ENCODE data around the gene AFF3.

The AFF3 gene

DNA sequence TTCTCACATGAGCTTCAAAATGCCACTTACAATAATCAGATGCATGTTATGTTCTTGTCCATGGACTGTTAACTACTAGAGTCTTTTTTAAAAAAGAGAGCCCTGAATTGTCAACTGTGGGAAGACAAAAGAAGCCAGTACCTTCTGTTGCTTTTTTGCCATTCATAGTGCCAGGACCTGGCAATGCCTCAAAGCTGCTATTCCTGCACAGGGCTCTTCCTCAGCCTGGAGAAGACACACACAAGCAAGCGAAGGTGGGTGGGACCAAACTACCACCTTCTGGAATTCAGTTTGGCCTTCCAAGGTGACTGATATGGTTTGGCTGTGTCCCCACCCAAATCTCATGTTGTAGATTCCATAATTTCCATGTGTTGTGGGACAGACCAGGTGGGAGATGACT, 160.6 kb downstream of the AFF3 start:
- TF ChIP-seq FOXP2 (optimal IDR thresholded peaks at IDR 0.05; ENCODE audit: borderline replicate concordance, extremely low read depth, extremely low read length, insufficient read depth) (no peak), TAF1 (IDR thresholded peaks at IDR 0.05; ENCODE audit: borderline replicate concordance, insufficient read depth, low read length) (no peak), POLR2AphosphoS5 (IDR thresholded peaks at IDR 0.05; ENCODE audit: low read depth, low read length) (no peak), SIN3A (IDR thresholded peaks at IDR 0.05; ENCODE audit: borderline replicate concordance, insufficient read depth, low read length) (no peak)
- TF ChIP-seq, protein P1, sequence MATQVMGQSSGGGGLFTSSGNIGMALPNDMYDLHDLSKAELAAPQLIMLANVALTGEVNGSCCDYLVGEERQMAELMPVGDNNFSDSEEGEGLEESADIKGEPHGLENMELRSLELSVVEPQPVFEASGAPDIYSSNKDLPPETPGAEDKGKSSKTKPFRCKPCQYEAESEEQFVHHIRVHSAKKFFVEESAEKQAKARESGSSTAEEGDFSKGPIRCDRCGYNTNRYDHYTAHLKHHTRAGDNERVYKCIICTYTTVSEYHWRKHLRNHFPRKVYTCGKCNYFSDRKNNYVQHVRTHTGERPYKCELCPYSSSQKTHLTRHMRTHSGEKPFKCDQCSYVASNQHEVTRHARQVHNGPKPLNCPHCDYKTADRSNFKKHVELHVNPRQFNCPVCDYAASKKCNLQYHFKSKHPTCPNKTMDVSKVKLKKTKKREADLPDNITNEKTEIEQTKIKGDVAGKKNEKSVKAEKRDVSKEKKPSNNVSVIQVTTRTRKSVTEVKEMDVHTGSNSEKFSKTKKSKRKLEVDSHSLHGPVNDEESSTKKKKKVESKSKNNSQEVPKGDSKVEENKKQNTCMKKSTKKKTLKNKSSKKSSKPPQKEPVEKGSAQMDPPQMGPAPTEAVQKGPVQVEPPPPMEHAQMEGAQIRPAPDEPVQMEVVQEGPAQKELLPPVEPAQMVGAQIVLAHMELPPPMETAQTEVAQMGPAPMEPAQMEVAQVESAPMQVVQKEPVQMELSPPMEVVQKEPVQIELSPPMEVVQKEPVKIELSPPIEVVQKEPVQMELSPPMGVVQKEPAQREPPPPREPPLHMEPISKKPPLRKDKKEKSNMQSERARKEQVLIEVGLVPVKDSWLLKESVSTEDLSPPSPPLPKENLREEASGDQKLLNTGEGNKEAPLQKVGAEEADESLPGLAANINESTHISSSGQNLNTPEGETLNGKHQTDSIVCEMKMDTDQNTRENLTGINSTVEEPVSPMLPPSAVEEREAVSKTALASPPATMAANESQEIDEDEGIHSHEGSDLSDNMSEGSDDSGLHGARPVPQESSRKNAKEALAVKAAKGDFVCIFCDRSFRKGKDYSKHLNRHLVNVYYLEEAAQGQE (IDR thresholded peaks at IDR 0.05; ENCODE audit: insufficient read depth in 1 of 2, low read depth in 2 of 2, low read length in 2 of 2) = no peak

DNA sequence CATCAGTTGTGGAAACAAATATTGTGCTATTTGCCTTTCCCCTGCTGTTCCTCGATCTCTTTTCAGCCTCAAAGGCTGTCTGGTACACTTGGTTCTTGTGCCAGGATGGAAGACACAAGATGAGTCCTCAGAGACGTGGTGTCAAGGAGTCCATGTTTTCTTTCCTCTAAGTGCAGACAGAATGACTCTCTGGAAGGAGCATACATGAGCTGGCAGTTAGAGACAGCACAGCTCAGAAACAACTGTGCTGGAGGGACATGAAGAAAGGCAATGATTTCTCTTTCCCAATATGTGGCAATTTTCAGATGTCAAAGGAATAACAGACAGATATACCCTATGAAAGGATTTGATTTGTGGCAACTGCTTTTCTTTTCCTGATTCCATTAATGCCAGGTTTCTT, 162.2 kb downstream of the AFF3 start:
- TF ChIP-seq POLR2AphosphoS5 (IDR thresholded peaks at IDR 0.05; ENCODE audit: low read depth, low read length) (no peak), FOXP2 (optimal IDR thresholded peaks at IDR 0.05; ENCODE audit: borderline replicate concordance, extremely low read depth, extremely low read length, insufficient read depth) (no peak), SIN3A (IDR thresholded peaks at IDR 0.05; ENCODE audit: borderline replicate concordance, insufficient read depth, low read length) (no peak), TAF1 (IDR thresholded peaks at IDR 0.05; ENCODE audit: borderline replicate concordance, insufficient read depth, low read length) (no peak)
- TF ChIP-seq, protein P1 (IDR thresholded peaks at IDR 0.05; ENCODE audit: insufficient read depth in 1 of 2, low read depth in 2 of 2, low read length in 2 of 2) = no peak

DNA sequence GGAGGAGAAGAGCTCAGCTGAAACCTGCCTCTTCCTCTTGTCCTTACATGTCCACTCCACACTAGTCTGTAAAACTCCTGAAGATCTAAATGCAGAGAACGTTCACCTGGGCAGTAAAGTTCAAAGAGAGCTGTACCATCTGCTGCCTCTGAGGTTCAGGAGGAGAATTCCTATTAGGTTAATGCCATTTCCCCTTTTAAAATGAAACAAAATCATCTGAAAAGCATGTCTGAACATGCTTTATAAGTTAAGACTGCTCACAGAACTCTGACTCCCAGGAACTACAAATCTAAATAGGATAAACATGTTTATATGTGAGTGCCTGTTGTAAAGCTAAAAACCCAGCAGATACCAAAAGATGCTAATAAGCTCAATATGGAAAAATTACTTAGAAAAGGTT, 164.4 kb downstream of the AFF3 start:
- TF ChIP-seq TAF1 (IDR thresholded peaks at IDR 0.05; ENCODE audit: borderline replicate concordance, insufficient read depth, low read length) (no peak), SIN3A (IDR thresholded peaks at IDR 0.05; ENCODE audit: borderline replicate concordance, insufficient read depth, low read length) (no peak), POLR2AphosphoS5 (IDR thresholded peaks at IDR 0.05; ENCODE audit: low read depth, low read length) (no peak), FOXP2 (optimal IDR thresholded peaks at IDR 0.05; ENCODE audit: borderline replicate concordance, extremely low read depth, extremely low read length, insufficient read depth) (no peak)
- TF ChIP-seq, protein P1 (IDR thresholded peaks at IDR 0.05; ENCODE audit: insufficient read depth in 1 of 2, low read depth in 2 of 2, low read length in 2 of 2) = no peak

DNA sequence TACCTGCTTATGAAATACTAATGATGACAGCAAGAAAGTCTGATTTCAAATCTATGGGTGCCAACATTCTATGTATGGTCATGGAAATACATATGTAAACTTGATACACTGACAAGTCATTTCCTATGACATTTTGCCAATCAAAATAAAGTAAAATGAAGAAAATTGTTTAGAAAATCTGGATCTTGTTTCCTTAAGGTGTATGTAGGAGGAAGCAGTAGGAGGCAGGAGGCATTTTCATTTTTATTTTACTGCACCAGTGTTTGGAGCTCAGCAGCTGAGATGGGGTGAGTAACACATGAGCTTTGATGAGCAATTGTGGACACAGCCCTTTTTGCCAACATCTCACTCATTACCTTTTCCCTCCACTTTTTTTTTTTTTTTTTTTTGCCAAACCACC, 167.0 kb downstream of the AFF3 start:
- TF ChIP-seq TAF1 (IDR thresholded peaks at IDR 0.05; ENCODE audit: borderline replicate concordance, insufficient read depth, low read length) (no peak), SIN3A (IDR thresholded peaks at IDR 0.05; ENCODE audit: borderline replicate concordance, insufficient read depth, low read length) (no peak), POLR2AphosphoS5 (IDR thresholded peaks at IDR 0.05; ENCODE audit: low read depth, low read length) (no peak), FOXP2 (optimal IDR thresholded peaks at IDR 0.05; ENCODE audit: borderline replicate concordance, extremely low read depth, extremely low read length, insufficient read depth) (no peak)
- TF ChIP-seq, protein P1 (IDR thresholded peaks at IDR 0.05; ENCODE audit: insufficient read depth in 1 of 2, low read depth in 2 of 2, low read length in 2 of 2) = no peak

Data from PFSK-1 (cell line).